Mammary epithelial cell (primary cell): ENCODE measurements around the gene PTPRM.

Experiments
- EZH2 ChIP-seq: IDR thresholded peaks from 2 replicates; pipeline ENCODE4 v1.6.1; 2012; ENCODE audit warnings: low read length, inconsistent platforms, borderline replicate concordance
- TF ChIP-seq, protein P1 (sequence below), 2 donors: IDR thresholded peaks in 1 of 2; conservative IDR thresholded peaks in 1 of 2; 2 replicates each; pipeline ENCODE4 v1.5.1; 2011 to 2012; ENCODE audit warnings: inconsistent platforms in 2 of 2, low read length in 2 of 2, mild to moderate bottlenecking in 2 of 2, control low read depth in 1 of 2, low read depth in 1 of 2; ENCODE audit not compliant: insufficient read depth in 1 of 2; ENCODE audit errors: extremely low read depth in 1 of 2

DNA sequence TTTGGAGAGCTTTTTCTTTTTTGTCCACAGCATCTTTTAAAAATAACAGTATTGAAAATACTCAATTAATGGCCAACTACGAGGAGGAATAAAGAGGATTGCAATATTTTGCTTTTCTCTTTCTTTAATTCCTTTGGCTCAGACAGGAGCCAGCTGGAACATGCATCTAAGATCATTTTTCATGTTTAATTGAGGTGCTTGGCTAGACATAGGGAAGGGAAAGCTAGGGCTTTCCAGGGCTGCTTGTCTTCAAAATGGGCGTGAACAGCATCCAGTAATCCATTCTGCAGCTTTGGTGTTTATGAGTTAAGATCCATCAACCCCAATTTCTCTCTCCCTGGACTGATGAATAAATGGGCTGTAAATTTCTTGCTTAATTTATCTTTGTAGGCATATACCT is 323.0 kb downstream of the PTPRM start:
- TF ChIP-seq, protein P1, sequence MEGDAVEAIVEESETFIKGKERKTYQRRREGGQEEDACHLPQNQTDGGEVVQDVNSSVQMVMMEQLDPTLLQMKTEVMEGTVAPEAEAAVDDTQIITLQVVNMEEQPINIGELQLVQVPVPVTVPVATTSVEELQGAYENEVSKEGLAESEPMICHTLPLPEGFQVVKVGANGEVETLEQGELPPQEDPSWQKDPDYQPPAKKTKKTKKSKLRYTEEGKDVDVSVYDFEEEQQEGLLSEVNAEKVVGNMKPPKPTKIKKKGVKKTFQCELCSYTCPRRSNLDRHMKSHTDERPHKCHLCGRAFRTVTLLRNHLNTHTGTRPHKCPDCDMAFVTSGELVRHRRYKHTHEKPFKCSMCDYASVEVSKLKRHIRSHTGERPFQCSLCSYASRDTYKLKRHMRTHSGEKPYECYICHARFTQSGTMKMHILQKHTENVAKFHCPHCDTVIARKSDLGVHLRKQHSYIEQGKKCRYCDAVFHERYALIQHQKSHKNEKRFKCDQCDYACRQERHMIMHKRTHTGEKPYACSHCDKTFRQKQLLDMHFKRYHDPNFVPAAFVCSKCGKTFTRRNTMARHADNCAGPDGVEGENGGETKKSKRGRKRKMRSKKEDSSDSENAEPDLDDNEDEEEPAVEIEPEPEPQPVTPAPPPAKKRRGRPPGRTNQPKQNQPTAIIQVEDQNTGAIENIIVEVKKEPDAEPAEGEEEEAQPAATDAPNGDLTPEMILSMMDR (conservative IDR thresholded peaks at IDR 0.05 in 1 of 2, IDR thresholded peaks at IDR 0.05 in 1 of 2; ENCODE audit: extremely low read depth in 1 of 2, insufficient read depth in 1 of 2, low read depth in 1 of 2, low read length in 2 of 2) = no peak
- no peak for TF ChIP-seq EZH2
